AG10803 (cell line): ENCODE data around the gene UBASH3A.

Experiments
- DNase-seq: peaks from one replicate; pipeline ENCODE4 v3.0.0; 2010; ENCODE audit warnings: low read depth
- H3K4me3 ChIP-seq: 2 replicates; pipeline ENCODE4 v1.5.1; 2011; ENCODE audit warnings: mild to moderate bottlenecking, low read length, control low read depth
- TF ChIP-seq, protein P1 (sequence below): conservative IDR thresholded peaks from 2 replicates; pipeline ENCODE4 v1.5.1; 2011; ENCODE audit warnings: mild to moderate bottlenecking, low read length, control low read depth, inconsistent platforms

UBASH3A gene

DNA sequence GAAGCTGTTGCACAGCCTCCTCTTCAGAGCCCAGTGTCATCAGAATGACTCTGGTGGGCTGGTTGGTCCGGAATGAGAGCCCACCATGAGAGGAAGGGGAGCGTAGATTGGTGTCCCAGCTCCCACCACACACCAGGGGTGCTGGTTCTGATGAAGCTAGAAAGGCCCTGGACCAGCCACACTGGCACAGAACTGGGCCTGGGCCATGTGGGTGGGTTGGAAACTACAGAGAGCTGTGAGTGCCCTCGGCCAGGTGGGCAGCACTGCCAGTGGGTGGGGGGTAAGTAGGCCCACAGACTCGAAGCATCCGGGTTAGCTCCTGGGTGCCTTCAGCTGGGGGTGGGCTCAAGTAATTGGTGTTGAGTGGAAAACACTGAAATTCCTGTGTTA lies 25.8 kb upstream of the UBASH3A start:
- no peak overlapping the region for H3K4me3 ChIP-seq
- DNase-seq = no peak
- TF ChIP-seq, protein P1, sequence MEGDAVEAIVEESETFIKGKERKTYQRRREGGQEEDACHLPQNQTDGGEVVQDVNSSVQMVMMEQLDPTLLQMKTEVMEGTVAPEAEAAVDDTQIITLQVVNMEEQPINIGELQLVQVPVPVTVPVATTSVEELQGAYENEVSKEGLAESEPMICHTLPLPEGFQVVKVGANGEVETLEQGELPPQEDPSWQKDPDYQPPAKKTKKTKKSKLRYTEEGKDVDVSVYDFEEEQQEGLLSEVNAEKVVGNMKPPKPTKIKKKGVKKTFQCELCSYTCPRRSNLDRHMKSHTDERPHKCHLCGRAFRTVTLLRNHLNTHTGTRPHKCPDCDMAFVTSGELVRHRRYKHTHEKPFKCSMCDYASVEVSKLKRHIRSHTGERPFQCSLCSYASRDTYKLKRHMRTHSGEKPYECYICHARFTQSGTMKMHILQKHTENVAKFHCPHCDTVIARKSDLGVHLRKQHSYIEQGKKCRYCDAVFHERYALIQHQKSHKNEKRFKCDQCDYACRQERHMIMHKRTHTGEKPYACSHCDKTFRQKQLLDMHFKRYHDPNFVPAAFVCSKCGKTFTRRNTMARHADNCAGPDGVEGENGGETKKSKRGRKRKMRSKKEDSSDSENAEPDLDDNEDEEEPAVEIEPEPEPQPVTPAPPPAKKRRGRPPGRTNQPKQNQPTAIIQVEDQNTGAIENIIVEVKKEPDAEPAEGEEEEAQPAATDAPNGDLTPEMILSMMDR = no peak

DNA sequence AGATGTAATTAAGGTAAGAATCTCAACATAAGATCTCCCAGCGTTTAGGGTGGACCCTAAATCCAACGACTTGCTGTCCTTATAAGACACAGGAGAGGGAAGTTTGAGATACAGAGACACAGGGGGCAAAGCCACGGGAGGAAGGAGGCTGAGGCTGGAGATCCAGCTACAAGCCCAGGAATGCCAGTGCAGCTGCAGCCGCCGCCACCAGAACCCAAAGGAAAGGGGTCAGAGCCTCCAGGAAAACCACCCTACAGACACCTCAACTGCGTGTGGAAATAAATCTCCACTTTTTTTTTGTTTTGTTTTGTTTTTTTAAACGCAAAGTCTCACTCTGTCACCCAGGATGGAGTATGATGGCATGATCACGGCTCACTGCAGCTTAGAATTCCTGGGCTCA lies 25.3 kb upstream of the UBASH3A start:
- H3K4me3 ChIP-seq = no peak overlapping the region
- no peak for DNase-seq
- TF ChIP-seq, protein P1 = no peak

DNA sequence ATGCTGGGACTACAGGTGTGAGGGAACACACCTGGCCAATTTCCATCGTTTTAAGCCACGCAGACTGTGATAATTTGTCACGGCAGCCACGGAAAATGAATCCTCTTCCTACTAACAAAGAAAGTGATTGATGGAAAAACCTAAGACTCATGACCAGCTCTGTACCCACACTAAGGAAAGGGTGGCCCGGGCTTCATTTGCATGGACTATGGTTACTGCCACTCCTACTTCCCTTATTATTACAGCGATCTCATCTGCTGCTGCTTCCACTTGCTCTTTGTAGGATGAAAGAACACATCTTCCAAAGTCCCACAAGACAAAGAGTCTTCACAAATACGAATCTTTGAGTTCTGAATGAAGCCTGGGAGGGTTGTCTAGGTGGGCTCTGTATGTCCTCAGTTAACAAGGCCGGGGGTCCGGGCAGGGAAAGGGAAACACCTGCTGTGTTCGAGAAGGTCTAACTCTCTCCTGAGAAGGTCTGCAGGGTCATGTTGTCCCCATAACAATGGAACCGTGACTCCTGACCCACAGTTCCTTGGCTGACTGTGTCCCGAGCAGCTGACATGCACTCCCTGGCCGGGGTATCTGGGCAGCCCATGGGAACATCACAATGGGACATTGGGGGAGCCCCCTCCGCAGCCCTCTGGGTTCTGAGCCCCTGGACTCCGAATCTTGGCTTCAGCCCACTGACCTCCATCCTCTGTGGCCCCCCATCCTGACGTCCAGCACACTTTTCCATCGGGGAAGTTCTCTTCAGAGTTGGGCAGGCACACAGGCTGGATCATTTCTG lies 24.1 kb upstream of the UBASH3A start:
- H3K4me3 ChIP-seq = no peak overlapping the region
- DNase-seq = no peak
- TF ChIP-seq, protein P1 = no peak

DNA sequence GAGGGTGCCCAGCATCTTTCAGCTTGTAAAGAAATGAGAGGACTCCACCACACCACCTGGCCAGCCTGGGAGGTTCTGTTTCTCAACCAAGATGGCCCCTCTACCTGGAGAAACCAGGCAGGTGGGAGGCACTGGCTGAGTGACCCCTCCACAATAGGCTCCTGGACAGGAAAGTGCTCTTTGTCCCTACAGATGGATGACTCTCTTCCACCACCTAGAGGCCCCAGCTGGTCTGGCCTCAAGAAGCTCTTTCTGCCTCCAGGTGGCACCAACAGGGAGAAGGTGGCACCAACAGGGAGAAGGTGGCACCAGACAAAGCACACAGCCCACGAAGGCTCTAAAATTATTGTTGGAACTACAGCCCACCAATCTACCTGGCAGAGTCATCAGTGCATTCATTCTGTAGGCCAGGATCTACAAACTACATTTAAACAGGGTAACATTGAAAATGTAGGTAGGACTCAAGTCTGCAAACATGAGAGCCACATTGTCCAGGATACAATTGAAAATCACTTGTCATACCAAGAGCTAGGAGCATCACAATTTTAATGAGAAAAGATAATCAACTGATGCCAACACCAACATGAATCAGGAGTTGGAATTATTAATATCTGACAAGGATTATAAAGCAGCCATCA lies 22.2 kb upstream of the UBASH3A start:
- TF ChIP-seq, protein P1 = peak; percentile 65
- no peak overlapping the region for H3K4me3 ChIP-seq
- DNase-seq = peak; percentile 31

DNA sequence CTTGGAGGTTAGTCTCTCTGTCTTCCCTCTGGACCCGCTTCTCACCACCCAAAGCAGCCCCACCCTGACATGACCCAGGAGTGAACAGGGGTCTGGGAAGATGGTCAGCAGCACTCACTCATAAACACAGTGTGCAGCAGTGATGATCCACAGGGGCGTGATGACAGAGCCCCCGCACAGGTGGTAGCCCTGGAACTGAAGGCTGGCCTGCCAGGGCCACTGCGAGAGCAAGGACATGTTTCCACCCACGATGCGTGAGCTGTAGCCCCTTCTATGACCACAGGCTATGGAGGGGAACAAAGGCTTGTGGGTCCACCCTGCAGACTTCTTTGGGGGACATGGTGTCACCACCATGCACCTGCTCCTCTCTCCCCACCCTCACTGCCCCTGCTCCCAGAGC lies 20.8 kb upstream of the UBASH3A start:
- H3K4me3 ChIP-seq = no peak overlapping the region
- TF ChIP-seq, protein P1 = no peak
- no peak for DNase-seq

DNA sequence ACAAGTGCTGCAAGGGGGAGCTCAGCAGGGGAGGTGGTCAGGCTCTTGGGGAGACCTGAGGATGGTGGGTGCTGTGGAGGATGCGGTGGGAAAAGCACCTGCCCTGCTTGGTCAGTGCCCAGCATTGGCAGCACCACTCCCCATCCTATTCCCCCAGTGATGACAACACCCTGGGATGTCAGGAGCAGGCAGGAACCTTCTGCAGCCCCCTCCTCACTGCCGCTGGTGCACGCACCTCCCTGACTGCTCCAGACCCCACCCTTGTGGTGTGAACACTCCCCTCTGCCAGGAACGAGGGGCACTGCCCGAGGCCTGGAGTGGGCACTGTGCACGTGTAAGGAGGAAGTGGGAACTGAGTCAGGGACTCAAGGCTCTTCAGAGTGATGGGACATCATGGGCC lies 20.4 kb upstream of the UBASH3A start:
- DNase-seq = no peak
- TF ChIP-seq, protein P1 = no peak
- H3K4me3 ChIP-seq = no peak overlapping the region
